ENCODE results near the gene ANKRD28.
"Not testable (repeated sequence)": the region's sequence is repeated elsewhere in the genome, so short reads cannot be mapped to it uniquely, and the experiment has no call there.

ANKRD28 gene

DNA sequence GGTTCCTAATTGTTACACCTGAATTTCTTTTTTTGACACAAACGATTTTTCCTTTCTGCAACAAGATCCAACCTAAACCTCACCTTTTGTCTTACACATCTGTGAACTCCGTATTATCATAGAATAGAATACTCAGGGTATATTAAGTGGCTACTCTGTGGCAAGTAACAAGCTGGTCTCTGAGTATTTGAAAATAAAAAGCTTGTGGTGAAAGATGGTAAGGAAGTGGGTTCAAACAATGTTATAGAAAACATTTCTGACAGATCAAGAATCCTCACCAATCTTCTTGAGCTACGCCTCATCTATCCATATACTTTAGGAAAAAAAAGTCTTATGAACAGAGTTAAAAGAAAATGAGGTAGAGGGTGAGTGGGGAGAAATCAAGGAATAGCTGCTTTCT, 3.5 kb upstream of the ANKRD28 start:
- DNase-seq, result no peak

DNA sequence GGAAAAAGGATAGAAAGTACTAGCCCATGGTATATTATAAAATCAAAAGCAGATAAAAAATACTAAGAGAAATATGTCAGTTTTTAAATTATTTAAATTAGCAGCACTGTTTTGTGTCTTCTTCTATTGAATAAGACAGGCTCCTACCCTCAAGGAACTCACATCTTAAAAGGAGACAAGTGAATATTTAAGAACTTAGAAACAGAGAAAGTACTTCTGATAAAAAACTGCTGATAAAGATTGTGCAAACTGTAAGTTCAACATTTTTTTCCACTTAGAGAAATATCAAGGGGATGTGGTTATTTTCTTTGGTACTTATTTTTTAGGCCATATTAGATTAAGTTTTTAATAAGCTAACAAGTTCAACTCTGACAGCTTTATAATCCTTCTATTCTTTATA, 3.0 kb upstream of the ANKRD28 start:
- no peak for DNase-seq

DNA sequence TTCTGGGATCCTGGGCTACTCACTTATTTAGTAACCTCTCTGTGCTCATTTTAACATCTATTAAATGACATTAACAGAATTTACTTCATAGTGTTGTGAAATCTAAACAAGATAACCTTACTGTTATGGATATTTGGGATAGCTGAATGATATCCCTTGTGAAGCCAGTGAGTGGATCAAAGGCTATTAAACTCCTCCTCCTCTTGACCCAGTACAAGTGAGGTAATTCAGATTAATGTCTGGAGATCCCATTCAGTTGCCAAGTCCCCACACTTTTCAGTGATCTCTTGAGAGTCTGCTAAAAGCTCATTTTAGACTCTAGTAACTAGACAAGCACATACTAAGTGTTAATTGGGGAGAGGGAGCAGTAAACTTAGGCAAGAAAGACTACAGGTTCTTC, 2.5 kb upstream of the ANKRD28 start:
- no peak for DNase-seq

DNA sequence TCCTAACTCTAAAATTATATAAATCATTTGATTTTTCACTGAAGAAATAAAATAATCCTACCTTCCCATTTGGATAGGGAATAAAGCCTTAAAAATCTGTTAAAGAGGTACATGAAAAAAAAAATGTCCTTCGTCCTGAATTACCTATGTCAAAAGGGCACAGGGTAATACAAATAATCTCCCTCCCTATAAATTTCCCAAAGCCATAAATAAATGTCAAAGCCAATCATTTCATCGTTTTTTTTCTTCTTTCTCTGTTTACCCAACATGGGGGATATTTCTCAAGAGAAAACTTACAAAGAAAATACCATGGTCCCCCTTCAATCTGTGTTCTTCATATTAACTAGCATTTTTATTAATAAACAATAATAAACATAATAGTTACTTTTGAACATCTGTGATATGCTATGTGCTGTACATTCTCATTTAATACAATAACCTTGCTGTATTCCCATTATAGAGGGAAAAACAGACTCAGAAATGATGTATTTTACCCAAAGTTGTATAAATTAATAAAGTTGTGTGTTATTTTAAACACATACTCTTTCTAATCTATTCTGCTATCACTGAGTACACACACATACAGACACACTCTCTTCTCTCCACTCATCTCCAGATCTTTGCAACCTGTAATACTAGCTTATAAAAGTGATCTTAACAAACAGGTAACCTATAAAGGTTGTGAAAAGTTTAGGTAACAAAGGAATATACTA, 910 bp upstream of the ANKRD28 start:
- DNase-seq, result no peak

DNA sequence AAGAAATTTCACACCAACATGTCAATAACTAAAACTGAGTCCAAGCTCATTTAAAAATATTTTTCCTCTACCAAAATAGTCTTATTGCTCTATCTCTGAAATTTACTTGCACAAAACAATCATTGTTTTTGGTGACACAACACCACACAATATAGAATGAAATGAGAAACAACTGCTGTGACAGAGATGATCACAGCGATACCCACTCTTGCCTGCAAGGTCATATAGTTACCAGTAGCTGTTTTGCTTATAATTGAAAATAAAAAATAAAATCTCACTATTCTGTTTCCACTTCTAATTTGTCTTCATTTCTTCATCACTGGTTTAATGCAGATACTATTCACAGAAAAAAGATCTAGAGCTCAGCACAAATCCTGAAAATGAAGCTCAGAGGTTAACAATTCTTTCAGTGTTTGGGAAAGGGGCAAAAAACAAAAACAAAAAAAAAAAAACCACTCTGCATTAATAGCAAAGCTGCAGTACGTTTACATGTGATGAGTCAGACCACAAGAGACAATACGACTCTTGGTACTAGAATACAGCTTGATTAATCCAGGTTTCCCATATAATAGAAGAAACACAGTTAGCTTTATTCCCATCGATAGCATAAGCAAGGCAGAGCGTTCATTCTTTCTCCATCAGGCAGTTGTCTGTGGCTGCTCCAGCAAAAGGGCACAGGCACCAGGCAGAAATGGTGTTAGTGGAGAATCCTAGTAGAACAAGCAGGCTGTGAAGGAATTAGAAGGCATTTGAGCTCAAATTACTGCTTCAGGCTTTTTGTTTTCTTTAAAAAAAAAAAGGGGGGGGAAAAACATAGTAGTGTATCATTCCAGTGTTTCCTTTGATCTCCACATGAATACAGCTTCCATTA, 773 bp downstream of the ANKRD28 start:
- no peak for DNase-seq

DNA sequence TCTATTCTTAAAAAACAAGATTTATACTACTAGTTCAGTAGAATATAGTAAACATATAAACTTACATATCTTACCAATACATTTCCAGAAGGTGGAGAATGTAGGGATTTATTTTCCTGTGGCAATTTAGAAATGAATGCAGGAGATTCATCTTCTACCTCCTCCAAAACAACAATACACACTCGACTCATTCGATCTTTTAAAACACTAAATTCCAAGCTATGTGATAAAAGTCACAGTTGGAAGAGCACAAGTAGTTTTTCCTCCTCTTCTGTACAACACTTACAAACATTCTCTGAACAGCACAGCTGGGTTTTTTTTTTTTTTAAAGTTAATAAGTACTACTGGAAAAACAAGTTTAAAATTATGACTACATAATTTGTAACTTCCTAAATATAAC, 1.4 kb downstream of the ANKRD28 start:
- DNase-seq, result no peak

DNA sequence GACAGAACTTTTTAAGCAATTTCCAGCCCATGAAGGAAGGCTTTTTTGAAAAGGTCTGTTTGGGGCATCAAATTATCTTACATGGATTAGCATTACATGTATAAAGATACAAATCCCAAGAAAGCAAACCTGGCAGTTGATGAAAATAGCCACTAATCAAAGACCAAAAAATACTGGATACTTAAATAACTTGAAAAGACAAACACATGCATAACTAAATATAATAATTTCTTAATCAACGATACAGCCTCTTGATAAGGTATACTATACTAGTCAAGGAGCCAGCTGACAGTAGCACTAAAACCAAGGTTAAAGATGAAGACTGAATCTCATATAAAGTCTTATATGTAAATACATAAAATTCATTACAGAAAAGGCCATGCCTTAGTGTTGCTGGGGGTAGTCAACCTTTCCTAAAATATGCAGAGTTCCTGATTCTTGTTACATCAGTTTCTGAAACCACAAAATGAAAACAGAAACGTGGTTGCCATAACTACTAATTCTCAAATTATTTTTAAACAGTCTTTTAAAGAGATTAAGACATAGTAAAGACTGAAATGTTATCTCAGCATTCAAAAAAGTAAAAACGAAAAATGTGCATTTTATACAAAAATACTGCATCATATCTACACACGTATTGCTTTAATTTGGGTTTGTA, 2.0 kb downstream of the ANKRD28 start:
- DNase-seq, result no peak

DNA sequence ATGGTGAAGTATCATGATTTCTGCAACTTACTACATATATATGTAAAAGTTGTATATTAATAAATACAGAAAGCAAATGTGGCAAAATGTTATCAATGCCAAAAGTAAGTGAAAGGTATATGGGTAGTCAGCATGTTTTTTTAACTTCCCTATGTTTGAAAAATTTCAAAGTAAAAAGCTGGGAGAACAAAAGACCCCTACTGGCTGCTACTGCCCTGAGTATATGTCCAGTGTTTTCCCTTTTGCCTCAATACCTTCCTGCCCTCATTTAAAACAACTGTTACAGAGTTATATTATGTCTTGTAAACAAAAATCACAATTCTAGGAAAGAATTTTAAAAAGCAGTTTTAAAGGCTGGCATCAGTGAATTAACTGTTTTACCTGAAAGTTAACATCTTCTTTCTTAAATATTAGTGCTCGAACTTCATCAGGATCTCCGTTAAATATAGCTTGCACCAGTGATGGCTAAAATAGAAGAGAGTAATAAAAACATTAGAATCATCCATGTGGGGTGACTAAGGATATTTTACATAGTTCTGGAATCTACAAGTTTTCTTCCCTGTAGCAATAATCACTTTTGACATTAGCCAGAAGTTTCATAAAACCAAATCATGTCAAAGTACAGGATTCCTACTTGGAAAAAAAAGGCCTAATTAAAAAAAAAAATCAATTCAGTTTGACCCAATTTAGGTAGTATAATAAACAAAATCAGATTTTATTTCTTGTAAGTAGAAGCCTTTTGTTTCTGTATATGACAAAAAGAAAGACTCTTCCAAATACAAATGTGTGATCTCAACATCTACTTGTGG, 2.7 kb downstream of the ANKRD28 start:
- no peak for DNase-seq

DNA sequence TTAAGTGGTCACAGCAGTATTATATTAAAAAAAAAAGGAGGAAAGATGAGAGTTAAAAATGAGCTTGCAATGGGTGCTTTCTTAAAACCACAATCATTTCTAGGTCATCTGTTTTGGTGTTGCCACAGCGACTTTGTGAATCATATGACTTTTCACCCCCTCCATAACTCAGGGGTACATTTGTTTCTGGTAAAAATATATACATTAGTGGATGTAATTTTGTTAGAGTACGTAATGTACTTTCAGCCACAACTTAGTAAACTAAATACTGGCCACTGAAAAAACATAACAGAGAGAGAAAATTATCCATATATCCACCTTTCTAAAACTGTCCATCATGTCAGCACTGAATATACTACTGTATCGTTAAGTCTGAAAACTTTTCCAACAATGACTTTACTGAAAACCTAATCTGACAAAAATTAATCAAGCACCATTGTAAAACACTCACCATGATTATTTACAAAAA, 3.4 kb downstream of the ANKRD28 start:
- no peak for DNase-seq

DNA sequence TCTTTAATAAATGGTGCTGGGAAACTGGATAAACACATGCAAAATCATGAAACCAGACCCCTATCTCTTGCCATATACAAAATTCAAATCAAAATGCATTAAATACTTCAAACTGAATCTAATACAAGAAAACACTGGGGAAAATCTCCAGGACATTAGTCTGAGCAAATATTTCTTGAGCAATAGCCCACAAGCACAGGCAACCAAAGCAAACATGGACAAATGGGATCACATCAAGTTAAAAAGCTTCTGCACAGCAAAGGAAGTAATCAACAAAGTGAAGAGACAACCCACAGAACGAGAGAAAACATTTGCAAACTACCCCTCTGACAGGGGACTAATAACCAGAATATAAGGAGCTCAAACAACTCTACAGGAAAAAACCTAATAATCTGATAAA, 6.3 kb downstream of the ANKRD28 start:
- DNase-seq, result no peak

DNA sequence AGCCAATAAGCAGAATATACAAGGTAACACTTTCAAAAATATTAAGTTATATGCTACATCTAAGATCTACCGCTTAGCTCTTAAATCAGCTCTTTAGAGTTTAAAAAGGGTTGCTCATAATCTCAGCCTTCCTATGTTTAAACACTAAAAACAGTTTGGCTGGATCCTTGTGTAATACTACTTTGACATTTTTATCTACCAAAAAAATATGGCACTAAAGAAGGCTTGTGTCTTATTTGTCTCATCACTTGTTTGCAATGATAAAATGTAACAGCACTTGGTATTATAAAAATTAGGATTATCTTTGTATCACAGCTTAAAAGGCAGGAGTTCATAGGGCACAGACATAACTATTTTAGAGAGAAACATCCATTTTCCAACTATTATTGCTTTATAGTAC, 9.8 kb downstream of the ANKRD28 start:
- DNase-seq, result no peak

DNA sequence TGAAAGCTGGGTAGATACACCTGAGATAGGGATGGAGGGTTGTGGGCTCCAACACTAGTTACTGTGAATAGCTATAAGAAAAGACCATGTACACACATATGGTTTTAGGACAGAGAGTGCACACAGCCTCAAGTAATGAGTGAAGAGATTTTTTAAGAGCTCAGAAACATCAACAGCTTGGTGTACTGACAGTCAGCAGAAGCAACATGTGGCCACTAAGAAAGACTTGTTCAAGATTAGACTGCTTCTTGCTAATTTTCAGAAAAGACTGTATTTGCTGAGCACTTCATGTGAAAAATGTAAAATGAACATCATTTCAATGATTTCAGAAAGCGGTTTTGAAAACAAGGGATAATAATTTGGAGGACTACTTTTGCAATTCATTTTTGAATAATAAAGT, 10.3 kb downstream of the ANKRD28 start:
- no peak for DNase-seq

DNA sequence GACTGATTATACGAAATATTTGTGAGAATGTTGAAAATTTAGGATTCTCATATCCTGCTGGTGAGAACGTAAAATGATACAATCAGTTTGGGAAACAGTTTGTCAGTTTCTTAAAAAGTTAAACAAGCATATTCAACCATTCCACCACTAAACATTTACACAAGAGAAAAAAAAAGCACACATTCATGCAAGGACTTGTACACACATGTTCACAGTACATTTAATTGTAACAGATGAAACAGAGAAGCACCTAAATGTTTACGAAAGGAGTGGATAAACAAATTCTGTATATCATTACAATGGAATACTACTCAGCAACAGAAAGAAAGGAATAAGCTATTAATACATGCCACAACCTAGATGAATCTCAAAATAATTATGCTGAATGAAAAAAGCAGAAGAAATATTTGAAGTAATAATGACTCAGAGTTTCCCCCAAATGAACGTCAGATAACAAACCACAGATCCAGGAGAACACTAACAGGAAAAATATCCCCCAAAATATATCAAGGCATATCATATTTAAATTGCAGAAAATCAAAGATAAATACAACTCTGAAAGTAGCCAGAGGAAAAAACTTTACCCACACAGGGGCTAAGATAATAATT, 14.3 kb downstream of the ANKRD28 start:
- DNase-seq, result no peak

DNA sequence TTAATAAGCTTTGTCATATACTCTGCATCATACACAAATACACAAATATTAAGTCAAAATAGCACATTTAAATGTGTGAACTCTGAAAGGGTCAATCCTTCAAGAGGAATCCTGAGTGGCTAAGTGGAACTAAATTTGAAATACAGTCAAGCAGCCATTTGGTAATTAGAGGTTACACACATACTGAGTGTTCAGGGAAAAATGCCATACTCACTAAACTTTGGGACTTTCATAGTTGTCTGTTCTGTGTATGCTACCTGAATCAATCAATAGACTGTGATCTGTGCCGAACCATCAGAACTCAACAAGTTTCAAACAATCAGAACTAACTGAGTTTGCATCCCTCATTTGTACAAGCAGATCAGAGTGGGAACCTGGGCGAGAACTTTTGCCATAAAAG, 15.3 kb downstream of the ANKRD28 start:
- no peak for DNase-seq

DNA sequence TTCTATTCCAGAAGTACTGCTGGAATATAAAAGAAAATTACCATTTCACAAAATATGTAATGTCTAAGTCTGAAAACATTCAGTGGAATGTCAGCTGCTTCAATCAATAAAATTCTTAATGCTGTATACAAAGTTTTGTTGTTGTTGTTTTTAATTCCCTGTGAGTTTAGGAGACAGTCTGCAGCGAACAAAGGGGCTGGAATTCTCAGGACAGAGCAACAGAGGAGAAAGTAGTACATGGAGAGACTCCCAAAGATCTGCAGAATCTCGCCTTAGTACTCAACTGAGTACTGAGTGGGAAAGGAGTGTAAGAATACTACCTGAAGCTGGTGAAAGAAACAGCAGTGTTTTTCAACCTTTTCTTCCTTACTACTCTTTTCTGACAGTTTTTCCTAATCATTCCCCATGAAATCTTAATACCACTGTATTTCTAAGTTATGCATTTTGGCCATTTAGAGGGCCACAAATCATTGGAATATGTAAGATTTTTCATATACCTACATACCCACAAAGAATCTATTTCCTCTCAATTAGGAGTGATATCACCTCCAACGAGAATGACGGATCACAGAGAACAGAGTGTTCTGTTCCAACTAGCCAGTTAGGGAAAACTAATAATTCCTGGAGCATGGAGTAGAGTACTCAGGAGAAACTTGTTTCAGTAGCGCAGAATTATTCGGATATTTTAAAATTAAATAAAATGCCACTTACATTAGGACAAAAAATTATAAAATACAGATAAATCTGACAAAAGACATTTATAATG, 16.0 kb downstream of the ANKRD28 start:
- DNase-seq, result no peak

DNA sequence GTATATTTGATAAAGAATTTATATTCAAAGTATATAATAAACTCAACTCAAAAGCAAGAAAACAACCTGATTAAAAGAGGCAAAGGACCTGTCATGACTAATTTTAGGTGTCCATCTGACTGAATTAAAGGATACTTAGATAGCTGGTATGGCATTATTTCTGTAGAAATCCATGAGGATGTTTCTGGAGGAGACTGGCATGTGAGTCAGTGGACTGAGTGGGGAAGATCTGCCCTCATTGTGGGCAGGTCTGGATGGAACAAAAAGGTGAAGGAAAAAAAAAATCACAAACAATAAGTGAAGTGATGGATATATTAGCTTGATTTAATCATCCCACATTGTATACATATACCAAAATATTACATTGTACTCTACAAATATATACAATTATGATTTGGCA, 16.6 kb downstream of the ANKRD28 start:
- no peak for DNase-seq

DNA sequence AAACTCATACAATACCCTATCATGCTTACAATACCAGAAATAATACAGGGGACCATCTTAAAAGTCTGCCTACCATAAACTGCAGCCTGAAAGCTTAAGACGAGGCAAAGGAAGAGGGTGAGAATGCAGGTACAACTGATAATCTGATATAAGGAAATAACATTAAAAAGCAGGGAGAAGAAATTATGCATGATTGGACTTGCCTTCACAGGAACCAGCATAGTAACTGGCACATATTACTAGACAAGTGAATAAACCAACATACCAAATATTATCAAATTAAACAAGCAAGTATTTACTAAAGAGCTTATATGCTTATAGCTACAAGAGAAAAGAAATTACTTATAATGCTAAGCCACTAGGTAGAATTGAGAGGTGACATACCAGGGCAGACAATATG, 18.7 kb downstream of the ANKRD28 start:
- DNase-seq, result no peak

DNA sequence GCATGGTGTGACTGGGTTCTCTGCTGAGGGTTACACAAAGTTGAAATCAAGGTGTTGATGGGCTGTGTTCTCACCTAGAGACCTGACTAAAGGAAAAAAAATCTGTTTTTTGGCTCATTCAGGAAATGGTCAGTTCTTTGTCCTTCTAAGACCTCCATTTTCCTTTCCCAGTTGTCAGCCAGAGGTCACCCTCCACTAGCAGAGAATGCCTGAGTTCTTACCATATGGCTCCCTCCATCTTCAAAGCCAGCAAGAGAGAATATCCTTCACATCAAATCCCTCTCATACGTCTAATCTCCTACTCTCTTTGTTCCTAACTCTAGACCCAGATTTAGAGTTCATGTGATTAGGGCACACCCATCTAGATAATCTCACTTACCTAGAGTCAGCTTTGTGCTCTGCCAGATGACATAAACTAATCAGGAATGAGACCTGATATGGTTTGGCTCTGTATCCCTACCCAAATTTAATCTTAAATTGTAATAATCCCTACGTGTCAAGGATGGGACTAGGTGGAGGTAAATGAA, 19.4 kb downstream of the ANKRD28 start:
- DNase-seq, result no peak

DNA sequence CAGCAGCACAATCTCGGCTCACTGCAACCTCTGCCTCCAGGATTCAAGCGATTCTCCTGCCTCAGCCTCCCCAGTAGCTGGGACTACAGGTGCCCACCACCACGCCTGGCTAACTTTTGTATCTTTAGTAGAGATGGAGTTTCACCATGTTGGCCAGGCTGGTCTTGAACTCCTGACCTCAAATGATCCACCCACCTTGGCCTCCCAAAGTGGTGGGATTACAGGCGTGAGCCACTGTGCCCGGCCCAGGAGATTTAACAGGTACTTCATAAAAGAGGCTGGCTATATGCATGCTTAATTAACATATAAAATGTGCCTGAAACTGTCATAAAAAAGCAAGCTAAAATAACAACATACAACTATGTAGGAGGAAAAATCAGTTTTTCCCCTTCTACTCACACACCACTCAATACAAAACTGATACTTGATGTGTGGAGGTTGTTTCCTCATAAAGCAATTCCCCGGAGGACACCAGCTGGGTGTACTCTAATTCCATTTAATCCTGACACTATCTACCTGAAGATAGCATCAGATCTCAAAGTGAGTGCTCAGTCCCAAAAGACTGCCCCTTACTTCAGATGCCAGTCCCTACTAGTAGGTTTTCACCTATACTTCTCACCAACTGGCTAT, 22.7 kb downstream of the ANKRD28 start:
- DNase-seq, result not testable (repeated sequence)

DNA sequence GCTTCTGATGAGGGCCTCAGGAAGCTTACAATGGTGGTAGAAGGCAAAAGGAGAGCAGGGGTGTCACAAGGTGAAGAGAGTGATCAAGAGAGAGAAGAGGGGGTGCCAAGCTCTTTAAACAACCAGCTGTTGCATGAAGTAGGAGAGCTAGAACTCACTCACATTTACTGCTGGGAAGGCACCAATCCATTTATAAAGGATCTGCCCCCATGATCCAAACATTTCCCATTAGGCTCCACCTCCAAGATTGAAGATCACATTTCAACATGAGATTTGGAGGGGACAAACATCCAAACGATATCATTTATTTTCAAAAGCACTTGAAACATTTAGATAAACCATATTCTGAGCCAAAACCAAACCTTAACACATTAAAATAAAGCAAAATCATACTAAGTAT, 26.3 kb downstream of the ANKRD28 start:
- DNase-seq, result no peak

All from NCI-H774 (cell line).